Measurements from ENCODE around the gene NDFIP2.

NDFIP2 gene

DNA sequence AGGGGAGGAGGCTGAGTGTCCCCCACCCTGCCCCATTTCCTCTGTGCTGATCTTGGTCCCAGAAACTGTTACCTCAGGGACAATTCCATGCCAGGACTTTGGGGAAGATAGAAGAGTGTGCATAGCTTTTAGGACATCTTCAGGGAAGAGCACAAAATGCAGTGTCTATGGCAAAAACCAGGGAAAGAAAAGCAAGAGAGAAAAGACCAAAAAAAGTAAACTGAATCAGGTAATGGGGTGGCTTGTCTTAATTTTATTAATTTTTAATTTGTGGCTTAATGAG, 109.4 kb downstream of the NDFIP2 start:
- DNase-seq (ENCODE audit: low read depth in 1 of 2, low spot score in 1 of 2), result no peak
- TF ChIP-seq, protein P1, sequence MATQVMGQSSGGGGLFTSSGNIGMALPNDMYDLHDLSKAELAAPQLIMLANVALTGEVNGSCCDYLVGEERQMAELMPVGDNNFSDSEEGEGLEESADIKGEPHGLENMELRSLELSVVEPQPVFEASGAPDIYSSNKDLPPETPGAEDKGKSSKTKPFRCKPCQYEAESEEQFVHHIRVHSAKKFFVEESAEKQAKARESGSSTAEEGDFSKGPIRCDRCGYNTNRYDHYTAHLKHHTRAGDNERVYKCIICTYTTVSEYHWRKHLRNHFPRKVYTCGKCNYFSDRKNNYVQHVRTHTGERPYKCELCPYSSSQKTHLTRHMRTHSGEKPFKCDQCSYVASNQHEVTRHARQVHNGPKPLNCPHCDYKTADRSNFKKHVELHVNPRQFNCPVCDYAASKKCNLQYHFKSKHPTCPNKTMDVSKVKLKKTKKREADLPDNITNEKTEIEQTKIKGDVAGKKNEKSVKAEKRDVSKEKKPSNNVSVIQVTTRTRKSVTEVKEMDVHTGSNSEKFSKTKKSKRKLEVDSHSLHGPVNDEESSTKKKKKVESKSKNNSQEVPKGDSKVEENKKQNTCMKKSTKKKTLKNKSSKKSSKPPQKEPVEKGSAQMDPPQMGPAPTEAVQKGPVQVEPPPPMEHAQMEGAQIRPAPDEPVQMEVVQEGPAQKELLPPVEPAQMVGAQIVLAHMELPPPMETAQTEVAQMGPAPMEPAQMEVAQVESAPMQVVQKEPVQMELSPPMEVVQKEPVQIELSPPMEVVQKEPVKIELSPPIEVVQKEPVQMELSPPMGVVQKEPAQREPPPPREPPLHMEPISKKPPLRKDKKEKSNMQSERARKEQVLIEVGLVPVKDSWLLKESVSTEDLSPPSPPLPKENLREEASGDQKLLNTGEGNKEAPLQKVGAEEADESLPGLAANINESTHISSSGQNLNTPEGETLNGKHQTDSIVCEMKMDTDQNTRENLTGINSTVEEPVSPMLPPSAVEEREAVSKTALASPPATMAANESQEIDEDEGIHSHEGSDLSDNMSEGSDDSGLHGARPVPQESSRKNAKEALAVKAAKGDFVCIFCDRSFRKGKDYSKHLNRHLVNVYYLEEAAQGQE (IDR thresholded peaks at IDR 0.05; ENCODE audit: insufficient replicate concordance, low read depth), result no peak
- TF ChIP-seq POLR2AphosphoS5 (IDR thresholded peaks at IDR 0.05; ENCODE audit: low read depth), result no peak
- TF ChIP-seq GABPA (IDR thresholded peaks at IDR 0.05; ENCODE audit: low read depth), result no peak
- TF ChIP-seq, protein P2, sequence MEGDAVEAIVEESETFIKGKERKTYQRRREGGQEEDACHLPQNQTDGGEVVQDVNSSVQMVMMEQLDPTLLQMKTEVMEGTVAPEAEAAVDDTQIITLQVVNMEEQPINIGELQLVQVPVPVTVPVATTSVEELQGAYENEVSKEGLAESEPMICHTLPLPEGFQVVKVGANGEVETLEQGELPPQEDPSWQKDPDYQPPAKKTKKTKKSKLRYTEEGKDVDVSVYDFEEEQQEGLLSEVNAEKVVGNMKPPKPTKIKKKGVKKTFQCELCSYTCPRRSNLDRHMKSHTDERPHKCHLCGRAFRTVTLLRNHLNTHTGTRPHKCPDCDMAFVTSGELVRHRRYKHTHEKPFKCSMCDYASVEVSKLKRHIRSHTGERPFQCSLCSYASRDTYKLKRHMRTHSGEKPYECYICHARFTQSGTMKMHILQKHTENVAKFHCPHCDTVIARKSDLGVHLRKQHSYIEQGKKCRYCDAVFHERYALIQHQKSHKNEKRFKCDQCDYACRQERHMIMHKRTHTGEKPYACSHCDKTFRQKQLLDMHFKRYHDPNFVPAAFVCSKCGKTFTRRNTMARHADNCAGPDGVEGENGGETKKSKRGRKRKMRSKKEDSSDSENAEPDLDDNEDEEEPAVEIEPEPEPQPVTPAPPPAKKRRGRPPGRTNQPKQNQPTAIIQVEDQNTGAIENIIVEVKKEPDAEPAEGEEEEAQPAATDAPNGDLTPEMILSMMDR (IDR thresholded peaks at IDR 0.05; ENCODE audit: insufficient read depth, low read length), result no peak
- no peak for TF ChIP-seq SPI1 (IDR thresholded peaks at IDR 0.05; ENCODE audit: borderline replicate concordance, low read depth)
- Histone ChIP-seq H3K4me3 (replicated peaks; ENCODE audit: insufficient read depth, low read length) (no peak overlapping the region), H3K27ac (replicated peaks) (no peak overlapping the region), H3K27me3 (ENCODE audit: insufficient read depth, poor library complexity, severe bottlenecking) (no peaks in the 10 kb centered on the region)

DNA sequence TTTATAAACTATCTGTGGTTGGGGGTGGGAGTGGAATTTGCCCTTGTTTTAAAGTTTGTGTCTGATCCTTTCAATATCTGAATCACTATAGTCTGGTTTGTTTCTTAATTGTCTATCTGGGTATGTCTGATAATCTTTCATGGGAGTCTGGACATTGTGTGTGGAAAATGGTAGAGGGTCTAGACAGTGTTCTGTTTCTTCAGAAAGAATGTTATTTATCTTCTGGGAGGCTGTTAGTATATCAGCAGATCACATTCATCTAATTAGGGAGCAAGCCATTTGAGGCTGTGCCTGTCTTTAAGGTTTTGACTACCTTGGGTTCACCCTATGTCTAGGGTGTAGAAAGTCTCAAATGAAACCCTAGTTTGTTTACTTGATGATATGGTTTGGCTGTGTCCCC, 110.5 kb downstream of the NDFIP2 start:
- H3K4me3 ChIP-seq (replicated peaks; ENCODE audit: insufficient read depth, low read length), result no peak overlapping the region
- TF ChIP-seq SPI1 (IDR thresholded peaks at IDR 0.05; ENCODE audit: borderline replicate concordance, low read depth) (no peak), GABPA (IDR thresholded peaks at IDR 0.05; ENCODE audit: low read depth) (no peak), POLR2AphosphoS5 (IDR thresholded peaks at IDR 0.05; ENCODE audit: low read depth) (no peak)
- TF ChIP-seq, protein P2 (IDR thresholded peaks at IDR 0.05; ENCODE audit: insufficient read depth, low read length), result no peak
- TF ChIP-seq, protein P1 (IDR thresholded peaks at IDR 0.05; ENCODE audit: insufficient replicate concordance, low read depth), result no peak
- H3K27me3 ChIP-seq (ENCODE audit: insufficient read depth, poor library complexity, severe bottlenecking), result no peaks in the 10 kb centered on the region
- H3K27ac ChIP-seq (replicated peaks), result no peak overlapping the region
- no peak for DNase-seq (ENCODE audit: low read depth in 1 of 2, low spot score in 1 of 2)

DNA sequence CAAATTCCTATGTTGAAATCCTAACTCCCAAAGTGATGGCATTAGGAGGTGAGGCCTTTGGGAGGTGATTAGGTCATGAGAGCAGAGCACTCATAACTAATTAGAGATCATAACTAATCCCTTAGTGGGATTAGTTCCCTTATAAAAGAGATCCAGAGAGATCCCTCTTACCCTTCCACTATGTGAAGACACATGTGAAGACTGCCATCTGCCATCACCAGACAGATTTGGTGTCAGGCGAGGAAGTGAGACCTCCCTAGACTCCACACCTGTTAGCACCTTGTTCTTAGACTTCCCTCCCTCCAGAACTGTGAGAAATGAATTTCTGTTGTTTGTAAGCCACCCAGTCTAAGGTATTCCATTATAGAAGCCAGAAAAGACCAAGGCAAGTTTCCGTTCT, 112.2 kb downstream of the NDFIP2 start:
- DNase-seq (ENCODE audit: low read depth in 1 of 2, low spot score in 1 of 2), result no peak
- no peak for TF ChIP-seq GABPA (IDR thresholded peaks at IDR 0.05; ENCODE audit: low read depth)
- TF ChIP-seq, protein P1 (IDR thresholded peaks at IDR 0.05; ENCODE audit: insufficient replicate concordance, low read depth), result no peak
- no peak overlapping the region for H3K4me3 ChIP-seq (replicated peaks; ENCODE audit: insufficient read depth, low read length)
- no peaks in the 10 kb centered on the region for H3K27me3 ChIP-seq (ENCODE audit: insufficient read depth, poor library complexity, severe bottlenecking)
- no peak overlapping the region for H3K27ac ChIP-seq (replicated peaks)

Measured in HL-60 (cell line).